ENCODE measurements around the gene LEKR1.
"Not testable (repeated sequence)": the region's sequence is repeated elsewhere in the genome, so short reads cannot be mapped to it uniquely, and the experiment has no call there.

Gene LEKR1

DNA sequence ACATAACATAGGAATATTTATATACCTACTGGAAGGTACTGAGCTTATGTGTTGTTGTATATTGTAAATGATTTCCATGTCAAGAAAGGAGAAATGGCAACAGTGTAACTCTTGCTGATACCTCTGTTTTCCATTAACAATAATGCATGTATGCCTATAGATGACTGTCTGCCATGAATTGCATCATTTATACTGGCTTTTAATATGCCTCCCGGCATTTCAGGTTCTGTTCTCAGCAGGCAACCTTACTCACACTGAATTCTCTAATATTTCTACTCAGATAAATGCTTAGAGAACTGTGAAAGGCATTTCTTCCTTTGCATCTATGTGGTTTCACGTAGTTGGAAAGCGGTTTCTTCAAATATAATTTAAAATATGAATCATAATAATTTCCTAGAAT lies 41.8 kb downstream of the LEKR1 start:
- no peaks in the 10 kb centered on the region for H3K27me3 ChIP-seq (ENCODE audit: control insufficient read depth, insufficient read depth, low read length)
- no CpG with 5 or more reads among the region's 3 CpGs for WGBS (ENCODE audit: insufficient coverage, insufficient read length)
- no peaks in the 10 kb centered on the region for H3K9me3 ChIP-seq (ENCODE audit: control insufficient read depth, insufficient read depth, low read length)
- H3K4me3 ChIP-seq (ENCODE audit: low read length): no peak overlapping the region
- no peaks in the 10 kb centered on the region for H3K36me3 ChIP-seq (ENCODE audit: control insufficient read depth, insufficient read depth, low read length)
- no peaks in the 10 kb centered on the region for H3K4me1 ChIP-seq (ENCODE audit: control insufficient read depth, insufficient read depth, low read length)
- DNase-seq (ENCODE audit: low read depth, low spot score): no peak
- no peak overlapping the region for H3K27ac ChIP-seq (ENCODE audit: low read length)

DNA sequence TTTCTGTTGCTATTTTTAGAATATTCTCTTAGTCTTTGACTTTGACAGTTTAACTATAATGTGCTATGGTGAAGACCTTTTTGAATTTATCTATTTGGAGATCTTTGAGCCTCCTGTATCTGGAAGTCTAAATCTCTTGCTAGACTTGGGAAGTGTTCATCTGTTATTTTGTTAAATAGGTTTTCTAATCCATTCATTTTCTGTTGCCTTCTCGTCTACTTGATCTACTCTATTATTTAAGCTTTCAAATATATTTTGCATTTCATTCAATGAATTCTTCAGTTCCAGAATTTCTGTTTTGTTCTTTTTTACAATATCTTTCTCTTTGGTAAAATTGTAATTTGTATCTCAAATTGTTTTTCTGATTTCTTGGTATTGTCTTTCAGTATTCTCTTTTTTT lies 47.8 kb downstream of the LEKR1 start:
- H3K27ac ChIP-seq (ENCODE audit: low read length): no peak overlapping the region
- no peaks in the 10 kb centered on the region for H3K9me3 ChIP-seq (ENCODE audit: control insufficient read depth, insufficient read depth, low read length)
- no peak overlapping the region for H3K4me3 ChIP-seq (ENCODE audit: low read length)
- H3K36me3 ChIP-seq (ENCODE audit: control insufficient read depth, insufficient read depth, low read length): no peaks in the 10 kb centered on the region
- no peak for DNase-seq (ENCODE audit: low read depth, low spot score)
- no CpG with 5 or more reads among the region's 1 CpG for WGBS (ENCODE audit: insufficient coverage, insufficient read length)
- no peaks in the 10 kb centered on the region for H3K4me1 ChIP-seq (ENCODE audit: control insufficient read depth, insufficient read depth, low read length)
- no peaks in the 10 kb centered on the region for H3K27me3 ChIP-seq (ENCODE audit: control insufficient read depth, insufficient read depth, low read length)

- H3K4me3 ChIP-seq (ENCODE audit: low read length); H3K9me3 ChIP-seq (ENCODE audit: control insufficient read depth, insufficient read depth, low read length); DNase-seq (ENCODE audit: low read depth, low spot score); H3K27me3 ChIP-seq (ENCODE audit: control insufficient read depth, insufficient read depth, low read length); H3K27ac ChIP-seq (ENCODE audit: low read length); H3K4me1 ChIP-seq (ENCODE audit: control insufficient read depth, insufficient read depth, low read length); H3K36me3 ChIP-seq (ENCODE audit: control insufficient read depth, insufficient read depth, low read length): not testable (repeated sequence)
- no CpG with 5 or more reads among the region's 3 CpGs for WGBS (ENCODE audit: insufficient coverage, insufficient read length)
These were observed 53.3 kb downstream of the LEKR1 start for GRCh38 chr3:156879491-156879890.

- no peaks in the 10 kb centered on the region for H3K9me3 ChIP-seq (ENCODE audit: control insufficient read depth, insufficient read depth, low read length)
- DNase-seq (ENCODE audit: low read depth, low spot score): no peak
- WGBS (ENCODE audit: insufficient coverage, insufficient read length): no CpG with 5 or more reads among the region's 1 CpG
These were observed 59.6 kb downstream of the LEKR1 start for GRCh38 chr3:156885761-156886160.

GRCh38 chr3:156888176-156888575 lies 62.0 kb downstream of the LEKR1 start:
- Histone ChIP-seq H3K27me3 (ENCODE audit: control insufficient read depth, insufficient read depth, low read length) (no peaks in the 10 kb centered on the region), H3K4me3 (ENCODE audit: low read length) (no peak overlapping the region), H3K27ac (ENCODE audit: low read length) (no peak overlapping the region), H3K9me3 (ENCODE audit: control insufficient read depth, insufficient read depth, low read length) (no peaks in the 10 kb centered on the region), H3K4me1 (ENCODE audit: control insufficient read depth, insufficient read depth, low read length) (no peaks in the 10 kb centered on the region), H3K36me3 (ENCODE audit: control insufficient read depth, insufficient read depth, low read length) (no peaks in the 10 kb centered on the region)
- DNase-seq (ENCODE audit: low read depth, low spot score): no peak
- WGBS (ENCODE audit: insufficient coverage, insufficient read length): no CpG with 5 or more reads among the region's 2 CpGs

More at GRCh38 chr3:156885761-156886160, 59.6 kb downstream of the LEKR1 start:
- Histone ChIP-seq H3K36me3 (ENCODE audit: control insufficient read depth, insufficient read depth, low read length) (no peaks in the 10 kb centered on the region), H3K27me3 (ENCODE audit: control insufficient read depth, insufficient read depth, low read length) (no peaks in the 10 kb centered on the region), H3K4me1 (ENCODE audit: control insufficient read depth, insufficient read depth, low read length) (no peaks in the 10 kb centered on the region), H3K4me3 (ENCODE audit: low read length) (no peak overlapping the region), H3K27ac (ENCODE audit: low read length) (no peak overlapping the region)

GRCh38 chr3:156888576-156888975 lies 62.4 kb downstream of the LEKR1 start:
- no peak for DNase-seq (ENCODE audit: low read depth, low spot score)
- H3K4me1 ChIP-seq (ENCODE audit: control insufficient read depth, insufficient read depth, low read length): no peaks in the 10 kb centered on the region
- no peaks in the 10 kb centered on the region for H3K27me3 ChIP-seq (ENCODE audit: control insufficient read depth, insufficient read depth, low read length)
- no peaks in the 10 kb centered on the region for H3K36me3 ChIP-seq (ENCODE audit: control insufficient read depth, insufficient read depth, low read length)
- no peaks in the 10 kb centered on the region for H3K9me3 ChIP-seq (ENCODE audit: control insufficient read depth, insufficient read depth, low read length)
- H3K4me3 ChIP-seq (ENCODE audit: low read length): no peak overlapping the region
- no CpG with 5 or more reads among the region's 1 CpG for WGBS (ENCODE audit: insufficient coverage, insufficient read length)
- no peak overlapping the region for H3K27ac ChIP-seq (ENCODE audit: low read length)

DNA sequence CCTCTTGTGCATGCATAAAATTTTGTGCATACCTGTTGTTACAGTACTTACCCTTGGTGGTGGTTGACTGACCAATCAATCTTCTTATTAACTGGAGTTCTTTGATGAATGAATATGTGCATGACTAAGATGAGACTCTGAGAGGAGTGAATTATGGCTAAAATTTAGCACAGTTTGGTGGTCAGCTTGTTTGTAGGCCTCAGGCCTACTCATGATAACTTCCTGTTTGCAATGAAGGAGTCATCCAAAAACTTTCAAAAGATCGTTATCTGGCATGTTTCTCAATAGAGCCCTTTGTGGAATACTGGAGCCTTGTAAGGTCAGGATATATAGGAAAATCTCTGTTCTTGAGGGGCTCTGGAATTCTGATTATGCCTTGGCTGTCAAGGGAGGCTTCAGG lies 66.5 kb downstream of the LEKR1 start:
- Histone ChIP-seq H3K27me3 (ENCODE audit: control insufficient read depth, insufficient read depth, low read length) (no peaks in the 10 kb centered on the region), H3K27ac (ENCODE audit: low read length) (no peak overlapping the region), H3K4me1 (ENCODE audit: control insufficient read depth, insufficient read depth, low read length) (no peaks in the 10 kb centered on the region), H3K36me3 (ENCODE audit: control insufficient read depth, insufficient read depth, low read length) (no peaks in the 10 kb centered on the region), H3K9me3 (ENCODE audit: control insufficient read depth, insufficient read depth, low read length) (no peaks in the 10 kb centered on the region), H3K4me3 (ENCODE audit: low read length) (no peak overlapping the region)
- no CpG with 5 or more reads among the region's 1 CpG for WGBS (ENCODE audit: insufficient coverage, insufficient read length)
- no peak for DNase-seq (ENCODE audit: low read depth, low spot score)

GRCh38 chr3:156895374-156895773 lies 69.2 kb downstream of the LEKR1 start:
- DNase-seq (ENCODE audit: low read depth, low spot score): not testable (repeated sequence)

DNA sequence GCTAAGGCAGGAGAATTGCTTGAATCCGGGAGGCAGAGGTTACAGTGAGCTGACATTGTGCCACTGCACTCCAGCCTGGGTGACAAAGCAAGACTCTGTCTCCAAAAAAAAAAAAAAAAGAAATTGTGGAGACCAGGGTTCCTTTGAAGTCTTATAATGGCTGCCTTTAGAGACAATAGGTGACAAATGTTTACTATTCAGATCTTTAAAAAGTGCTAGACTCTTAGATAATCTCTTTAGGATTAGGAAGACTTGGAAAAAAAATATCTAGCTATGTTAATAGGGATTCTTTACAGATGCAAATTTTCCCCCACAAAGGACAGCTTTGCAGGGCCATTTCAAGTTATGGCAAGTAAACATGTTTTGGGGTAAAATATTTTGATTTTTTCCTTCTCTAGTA lies 71.7 kb downstream of the LEKR1 start:
- not testable (repeated sequence) for DNase-seq (ENCODE audit: low read depth, low spot score); H3K36me3 ChIP-seq (ENCODE audit: control insufficient read depth, insufficient read depth, low read length); H3K4me1 ChIP-seq (ENCODE audit: control insufficient read depth, insufficient read depth, low read length); H3K27ac ChIP-seq (ENCODE audit: low read length); H3K27me3 ChIP-seq (ENCODE audit: control insufficient read depth, insufficient read depth, low read length); H3K9me3 ChIP-seq (ENCODE audit: control insufficient read depth, insufficient read depth, low read length); H3K4me3 ChIP-seq (ENCODE audit: low read length)
- WGBS (ENCODE audit: insufficient coverage, insufficient read length): no CpG with 5 or more reads among the region's 1 CpG

More at GRCh38 chr3:156895374-156895773, 69.2 kb downstream of the LEKR1 start:
- not testable (repeated sequence) for H3K4me3 ChIP-seq (ENCODE audit: low read length); H3K27me3 ChIP-seq (ENCODE audit: control insufficient read depth, insufficient read depth, low read length); H3K9me3 ChIP-seq (ENCODE audit: control insufficient read depth, insufficient read depth, low read length); H3K36me3 ChIP-seq (ENCODE audit: control insufficient read depth, insufficient read depth, low read length); H3K4me1 ChIP-seq (ENCODE audit: control insufficient read depth, insufficient read depth, low read length); H3K27ac ChIP-seq (ENCODE audit: low read length)
- no CpG with 5 or more reads among the region's 1 CpG for WGBS (ENCODE audit: insufficient coverage, insufficient read length)

GRCh38 chr3:156898296-156898880 lies 72.2 kb downstream of the LEKR1 start:
- no peak overlapping the region for H3K4me3 ChIP-seq (ENCODE audit: low read length)
- no peaks in the 10 kb centered on the region for H3K9me3 ChIP-seq (ENCODE audit: control insufficient read depth, insufficient read depth, low read length)
- no CpG with 5 or more reads among the region's 5 CpGs for WGBS (ENCODE audit: insufficient coverage, insufficient read length)
- H3K36me3 ChIP-seq (ENCODE audit: control insufficient read depth, insufficient read depth, low read length): no peaks in the 10 kb centered on the region
- no peaks in the 10 kb centered on the region for H3K27me3 ChIP-seq (ENCODE audit: control insufficient read depth, insufficient read depth, low read length)
- no peak for DNase-seq (ENCODE audit: low read depth, low spot score)
- no peaks in the 10 kb centered on the region for H3K4me1 ChIP-seq (ENCODE audit: control insufficient read depth, insufficient read depth, low read length)
- no peak overlapping the region for H3K27ac ChIP-seq (ENCODE audit: low read length)

- Histone ChIP-seq H3K27me3 (ENCODE audit: control insufficient read depth, insufficient read depth, low read length) (no peaks in the 10 kb centered on the region), H3K4me3 (ENCODE audit: low read length) (no peak overlapping the region), H3K9me3 (ENCODE audit: control insufficient read depth, insufficient read depth, low read length) (no peaks in the 10 kb centered on the region), H3K36me3 (ENCODE audit: control insufficient read depth, insufficient read depth, low read length) (no peaks in the 10 kb centered on the region), H3K27ac (ENCODE audit: low read length) (no peak overlapping the region), H3K4me1 (ENCODE audit: control insufficient read depth, insufficient read depth, low read length) (no peaks in the 10 kb centered on the region)
- WGBS (ENCODE audit: insufficient coverage, insufficient read length): no CpG with 5 or more reads among the region's 1 CpG
- DNase-seq (ENCODE audit: low read depth, low spot score): no peak
These were observed 73.8 kb downstream of the LEKR1 start for GRCh38 chr3:156899951-156900350.

Measured in iPS DF 6.9 (cell line).